HTR-8/SVneo (cell line): ENCODE results near the gene LY86.

Experiments
- DNase-seq: peaks from one replicate; pipeline ENCODE4 v3.0.0; 2011; ENCODE audit warnings: low spot score, mixed read lengths; ENCODE audit not compliant: insufficient read length
- FAIRE-seq: peaks from 2 replicates; lab custom pipeline; 2011; peaks lifted over from hg19 to GRCh38; lab: Jason Lieb, UNC

Gene LY86

DNA sequence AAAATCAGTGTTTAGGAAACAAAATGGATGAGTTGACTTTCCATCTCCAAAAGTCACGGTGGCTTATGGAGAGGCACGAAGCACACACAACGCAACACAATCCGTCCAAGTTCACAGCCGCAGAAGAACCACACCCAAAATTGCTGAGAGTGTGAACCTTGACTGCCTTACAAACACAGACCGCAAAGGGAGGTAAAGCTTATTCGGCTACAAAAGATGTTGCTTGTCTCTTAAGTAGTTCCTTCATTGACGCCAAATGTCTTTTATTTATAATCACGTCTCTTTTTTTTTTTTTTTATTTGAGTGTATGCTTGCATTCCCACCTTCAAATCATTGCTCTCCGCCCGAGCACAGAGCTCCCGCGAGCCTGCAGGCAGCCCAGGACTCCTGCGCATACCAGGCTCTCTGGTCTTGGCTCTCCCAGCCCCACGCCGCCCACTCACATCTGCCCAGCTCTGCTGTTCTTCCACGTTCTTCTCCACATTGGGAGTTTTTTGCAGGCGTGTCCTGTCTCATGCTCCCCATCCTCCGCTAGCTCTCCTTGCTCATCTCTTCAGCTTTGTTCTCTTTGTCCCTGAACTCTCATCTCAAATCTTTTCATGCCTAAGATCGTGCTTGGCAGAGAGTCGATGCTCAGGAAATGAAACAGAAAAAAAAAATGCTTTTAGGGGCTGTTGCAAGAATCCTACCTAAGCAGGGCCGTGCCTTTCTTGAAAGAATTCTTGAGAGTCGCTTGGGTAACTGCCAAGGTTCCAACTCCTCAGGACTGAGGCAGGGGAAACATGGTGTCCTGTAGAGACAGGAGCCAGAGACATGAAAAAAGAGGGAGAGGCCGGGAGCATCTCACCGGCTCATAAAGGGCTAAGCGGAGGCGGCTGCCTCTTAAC is 25.8 kb downstream of the LY86 start:
- no peak for FAIRE-seq

GRCh38 chr6:6614983-6615349 is 26.4 kb downstream of the LY86 start:
- DNase-seq = no peak
- no peak for FAIRE-seq

More for the DNA sequence above, 25.8 kb downstream of the LY86 start:
- DNase-seq = no peak

- no peak for DNase-seq
- FAIRE-seq = no peak
Measured at GRCh38 chr6:6616656-6617055, 28.1 kb downstream of the LY86 start.

DNA sequence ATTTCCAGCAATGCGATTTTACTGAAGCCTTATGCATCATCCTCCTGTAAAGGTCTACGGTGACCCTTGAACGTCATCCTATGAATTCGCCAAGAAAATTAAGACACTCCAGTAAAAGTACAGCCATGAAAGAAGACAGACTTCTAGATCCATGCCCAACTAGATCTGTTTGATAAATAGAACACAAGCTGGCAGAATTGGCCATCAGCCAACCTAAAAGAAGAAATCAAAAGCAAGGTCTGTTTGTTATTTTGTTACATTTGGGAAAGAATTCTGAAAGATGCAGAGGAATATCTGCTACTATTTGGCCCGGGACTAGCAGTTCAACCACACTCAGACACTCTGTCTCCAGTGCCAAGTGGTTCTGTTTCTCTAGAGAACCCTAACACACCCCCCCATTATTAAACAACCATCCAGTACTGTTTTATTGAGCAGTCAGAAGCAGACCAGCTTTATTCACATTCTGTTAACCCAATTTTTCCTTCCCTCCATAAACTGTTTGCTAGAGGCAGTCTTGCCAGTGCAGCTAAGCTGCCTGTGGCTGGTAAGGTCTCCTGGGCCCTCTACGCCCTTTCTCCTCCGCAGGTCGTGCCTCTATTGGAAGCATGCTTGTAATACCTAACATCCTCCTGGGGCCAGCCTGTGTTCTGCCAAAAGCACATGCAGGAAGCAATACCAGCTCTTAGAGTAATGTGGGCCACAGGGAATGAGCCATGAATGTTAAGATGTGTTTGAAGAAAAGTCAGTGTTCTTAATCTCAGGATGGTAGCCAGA is 30.7 kb downstream of the LY86 start:
- no peak for FAIRE-seq
- DNase-seq = no peak

DNA sequence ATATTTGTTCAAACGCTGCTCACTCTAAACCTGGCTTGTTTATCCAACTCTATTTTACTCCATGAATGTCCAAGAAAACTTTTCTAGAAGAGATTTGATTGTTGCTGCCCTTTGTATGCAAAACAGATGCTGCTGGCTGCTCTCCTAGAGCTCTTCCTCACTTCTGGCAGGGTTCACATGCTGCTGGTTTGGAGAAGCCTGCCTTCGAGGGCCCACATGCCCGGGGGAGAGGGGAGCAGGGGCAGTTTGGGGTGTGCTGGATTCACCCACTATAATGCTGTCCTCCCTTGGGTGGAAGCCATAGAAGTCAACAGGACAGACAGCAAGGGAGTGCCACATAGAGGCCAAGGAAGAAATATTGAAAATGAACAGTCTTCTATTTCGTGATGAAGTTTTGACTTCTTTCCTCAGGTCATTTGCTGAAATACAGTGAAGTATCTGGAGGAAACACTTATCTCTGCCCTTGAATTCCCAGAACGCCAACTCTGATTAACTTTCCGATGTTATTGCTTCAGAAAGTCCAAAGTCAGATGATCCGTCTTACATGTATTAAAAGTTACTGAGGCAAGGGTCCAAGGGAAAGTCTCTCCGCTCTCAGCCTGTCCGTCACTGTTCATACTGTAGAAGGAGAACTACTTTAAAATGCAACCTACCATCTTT is 32.4 kb downstream of the LY86 start:
- DNase-seq (no peak), FAIRE-seq (no peak)

DNA sequence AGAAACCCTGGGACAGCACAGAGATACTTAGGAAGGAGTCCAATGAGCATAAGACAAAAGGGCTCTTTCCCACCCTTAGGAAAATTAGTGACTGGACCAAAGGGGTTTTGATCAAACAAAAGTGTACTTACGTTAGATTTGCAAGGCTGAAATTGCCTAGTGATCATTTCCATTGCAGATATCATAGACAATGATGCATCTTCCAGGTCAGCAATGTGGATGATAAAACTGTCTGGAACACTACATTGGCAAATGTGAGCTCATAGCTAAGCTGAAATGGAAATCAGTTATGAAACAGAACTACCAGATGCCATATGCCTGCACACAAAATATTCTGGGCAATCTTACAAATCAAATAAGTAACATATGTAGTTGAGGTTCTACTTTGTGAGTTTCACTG is 34.0 kb downstream of the LY86 start:
- no peak for DNase-seq
- no peak for FAIRE-seq

GRCh38 chr6:6623553-6623952 is 35.0 kb downstream of the LY86 start:
- DNase-seq (no peak), FAIRE-seq (no peak)

DNA sequence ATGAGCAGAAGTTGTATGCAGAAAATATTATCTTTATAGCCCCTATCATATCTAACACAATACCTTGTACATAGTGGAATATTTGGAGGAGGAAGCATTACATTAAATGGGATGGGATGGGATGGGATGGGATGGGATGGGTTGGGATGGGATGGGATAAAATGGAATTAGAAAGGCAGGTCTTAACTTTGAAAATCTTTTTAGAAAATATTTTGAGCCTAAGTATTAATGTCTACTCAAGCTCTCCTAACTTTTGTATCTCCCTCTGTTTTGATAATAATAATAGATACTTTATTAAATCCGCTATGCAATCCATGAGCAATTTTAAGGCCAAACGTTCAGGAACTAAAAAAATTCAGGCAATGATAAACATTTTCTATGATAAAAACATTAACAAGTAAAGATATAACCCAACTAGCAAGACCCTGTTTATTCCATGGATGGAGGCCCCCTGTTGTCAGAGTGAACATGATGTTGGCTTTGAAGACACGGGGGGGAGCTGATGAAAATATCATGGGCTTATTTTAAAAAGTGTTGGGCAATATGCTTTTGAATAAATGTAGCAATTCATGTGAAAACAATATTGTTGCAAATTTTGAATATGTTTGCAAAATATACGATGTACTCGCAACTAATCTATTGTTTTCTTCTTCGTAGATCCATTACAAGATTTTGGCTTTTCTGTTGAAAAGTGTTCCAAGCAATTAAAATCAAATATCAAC is 35.9 kb downstream of the LY86 start:
- FAIRE-seq = no peak

GRCh38 chr6:6626187-6626586 is 37.7 kb downstream of the LY86 start:
- FAIRE-seq = no peak
- no peak for DNase-seq

More for the DNA sequence above, 35.9 kb downstream of the LY86 start:
- no peak for DNase-seq

GRCh38 chr6:6629402-6629801 is 40.9 kb downstream of the LY86 start:
- FAIRE-seq = no peak
- no peak for DNase-seq

GRCh38 chr6:6631053-6631452 is 42.5 kb downstream of the LY86 start:
- FAIRE-seq = no peak
- no peak for DNase-seq

GRCh38 chr6:6631534-6632276 is 43.2 kb downstream of the LY86 start:
- FAIRE-seq (no peak), DNase-seq (no peak)

DNA sequence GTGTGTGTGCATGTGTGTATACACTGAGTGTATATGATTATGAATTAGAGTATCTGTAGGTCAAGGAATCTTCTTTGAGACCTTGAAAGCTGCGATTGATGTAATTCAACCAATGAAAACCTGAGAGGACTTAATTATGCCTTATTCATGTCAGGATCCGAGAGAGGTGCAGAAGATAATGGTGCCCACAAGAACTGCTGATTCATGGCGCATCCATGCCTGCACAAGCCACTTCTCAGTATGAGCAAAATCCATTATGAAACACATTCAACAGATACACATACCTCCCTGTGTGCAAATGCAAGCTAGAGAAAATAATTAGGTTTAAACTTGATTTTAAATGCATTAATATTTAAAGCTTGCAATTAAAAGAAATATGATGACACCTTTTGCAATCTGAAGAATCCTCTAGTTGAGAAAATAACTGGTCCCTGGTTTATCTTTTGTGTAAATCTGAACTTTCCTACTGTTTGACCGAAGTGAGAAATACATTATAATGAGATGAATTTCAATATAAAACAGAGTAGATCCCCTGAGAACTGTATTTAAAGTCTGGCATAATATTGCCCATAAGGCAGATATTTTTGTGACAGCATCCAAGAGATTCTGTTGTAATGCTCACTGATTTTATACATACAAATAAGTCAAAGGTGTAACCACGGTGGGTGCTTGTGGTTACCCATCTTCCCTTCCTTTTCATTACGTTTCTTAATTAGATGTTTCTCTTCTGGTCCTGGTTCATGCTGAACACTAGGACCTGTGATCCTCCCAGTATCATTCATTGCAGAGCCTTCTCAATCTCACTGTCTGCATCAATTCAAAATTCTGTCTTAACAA is 45.6 kb downstream of the LY86 start:
- DNase-seq (no peak), FAIRE-seq (no peak)

- FAIRE-seq (no peak), DNase-seq (no peak)
Measured at GRCh38 chr6:6634735-6635075, 46.2 kb downstream of the LY86 start.

DNA sequence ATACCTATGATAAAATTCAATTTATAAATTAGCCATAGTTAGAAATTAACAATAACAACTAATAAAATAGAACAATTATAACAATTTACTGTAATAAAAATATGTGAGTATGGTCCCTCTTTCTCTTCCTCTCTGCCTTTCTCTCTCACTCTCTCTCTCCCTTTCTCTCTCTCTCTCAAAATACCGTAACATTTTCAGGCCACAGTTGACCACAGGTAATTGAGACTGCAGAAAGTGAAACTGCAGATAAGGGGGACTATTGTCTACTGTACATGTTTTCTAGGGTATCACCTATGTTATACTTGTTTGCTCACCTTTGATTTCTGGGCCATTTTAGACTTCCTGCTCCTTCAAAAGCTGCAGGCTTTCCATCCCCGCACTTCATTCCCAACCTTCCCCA is 46.8 kb downstream of the LY86 start:
- FAIRE-seq (no peak), DNase-seq (no peak)

DNA sequence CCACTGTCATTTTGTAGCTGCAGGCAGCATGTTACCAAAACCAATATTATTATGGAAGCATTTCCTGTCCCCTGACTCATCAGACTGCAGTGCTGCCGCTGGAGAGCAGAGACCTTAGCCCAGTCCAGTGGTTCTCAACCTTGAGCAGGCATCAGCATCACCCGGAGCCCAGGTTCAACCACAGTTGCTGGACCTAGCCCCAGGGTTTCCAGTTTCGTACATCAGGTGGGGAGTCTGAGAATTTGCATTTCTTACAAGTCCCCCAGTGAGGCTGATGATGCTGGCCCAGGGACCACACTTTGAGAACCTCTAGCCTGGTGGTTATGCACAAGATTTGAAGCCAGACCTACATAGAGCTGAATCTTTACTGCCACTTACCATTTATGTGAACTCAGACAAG is 47.3 kb downstream of the LY86 start:
- FAIRE-seq = no peak
- DNase-seq = no peak

DNA sequence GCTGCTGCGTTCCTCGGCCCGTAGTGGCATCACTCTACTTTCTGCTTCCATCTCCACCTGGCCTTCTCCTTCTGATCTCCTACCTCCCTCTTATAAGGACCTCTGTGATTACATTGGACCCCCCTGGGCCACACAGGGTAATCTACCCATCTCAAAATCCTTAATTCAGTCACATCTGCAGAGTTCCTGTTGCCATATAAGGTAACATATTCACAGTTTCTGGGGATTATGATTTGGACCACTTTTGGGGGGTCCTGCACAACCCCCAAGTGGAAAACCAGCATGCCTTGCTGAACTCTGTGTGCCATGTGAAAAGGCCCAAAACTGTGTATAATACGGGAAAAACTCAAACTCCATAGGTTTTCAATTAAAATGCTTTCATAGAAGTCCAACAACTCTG is 51.1 kb downstream of the LY86 start:
- DNase-seq (no peak), FAIRE-seq (no peak)

GRCh38 chr6:6640926-6641325 is 52.4 kb downstream of the LY86 start:
- no peak for FAIRE-seq

DNA sequence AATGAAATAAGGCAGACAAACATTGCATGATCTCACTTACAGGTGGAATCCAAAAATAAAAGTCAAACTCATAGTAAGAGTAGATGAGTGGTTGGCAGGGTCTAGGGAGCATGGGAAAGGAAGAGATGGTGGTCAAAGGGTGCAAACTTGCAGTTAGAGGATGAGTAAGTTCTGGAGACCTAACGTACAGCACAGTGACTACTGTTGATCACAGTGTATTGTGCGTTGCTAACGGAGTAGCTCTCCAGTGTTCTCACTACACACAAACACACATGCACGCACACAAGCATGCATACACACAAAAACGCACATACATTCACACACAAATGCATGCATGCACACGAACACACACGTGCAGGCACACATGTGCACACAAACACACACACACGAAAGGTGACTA is 54.9 kb downstream of the LY86 start:
- FAIRE-seq = no peak
- DNase-seq = no peak

More at GRCh38 chr6:6640926-6641325, 52.4 kb downstream of the LY86 start:
- DNase-seq = no peak
